Neural progenitor cell (in vitro differentiated cells): Measurements from ENCODE around the gene CTSS. TPM values are rescaled to one million over a fixed set of nuclear protein-coding genes. Genes with fewer than 3 reads are reported as not detected.
A peak's percentile ranks its signal among the peaks of the same experiment; 100 is the strongest.

Experiments
- DNase-seq: peaks from one replicate; pipeline ENCODE4 v3.0.0-alpha.2; 2016; ENCODE audit warnings: low spot score
- H2AFZ ChIP-seq: fragments of 200-600 bp; sonication (generic); replicated peaks from 2 replicates; pipeline ENCODE4 v1.6.1; 2016; ENCODE audit warnings: antibody characterized with exemption
- H3F3A ChIP-seq: fragments of 200-600 bp; sonication (generic); 2 replicates; pipeline ENCODE4 v1.6.1; 2016; ENCODE audit warnings: antibody characterized with exemption, low read depth
- H3K27ac ChIP-seq: fragments of 200-600 bp; sonication (generic); 2 replicates; pipeline ENCODE4 v1.5.1; 2016; ENCODE audit warnings: mild to moderate bottlenecking
- H3K27me3 ChIP-seq: fragments of 200-600 bp; sonication (generic); 2 replicates; pipeline ENCODE4 v1.6.1; 2016; ENCODE audit warnings: mild to moderate bottlenecking, moderate library complexity
- H3K36me3 ChIP-seq: fragments of 200-600 bp; sonication (generic); 2 replicates; pipeline ENCODE4 v1.5.1; 2016
- H3K4me1 ChIP-seq: fragments of 200-600 bp; sonication (generic); 2 replicates; pipeline ENCODE4 v1.6.1; 2016; ENCODE audit warnings: mixed run types
- H3K4me2 ChIP-seq: fragments of 200-600 bp; sonication (generic); 2 replicates; pipeline ENCODE4 v1.6.1; 2016
- H3K4me3 ChIP-seq: fragments of 200-600 bp; sonication (generic); 2 replicates; pipeline ENCODE4 v1.5.1; 2016
- H3K79me2 ChIP-seq: fragments of 200-600 bp; sonication (generic); 2 replicates; pipeline ENCODE4 v1.6.1; 2016; ENCODE audit warnings: low read depth
- H3K9ac ChIP-seq: fragments of 200-600 bp; sonication (generic); 2 replicates; pipeline ENCODE4 v1.6.1; 2016
- H3K9me3 ChIP-seq: fragments of 200-600 bp; sonication (generic); 2 replicates; pipeline ENCODE4 v1.5.1; 2016; ENCODE audit warnings: low read depth
- H4K20me1 ChIP-seq: fragments of 200-600 bp; sonication (generic); 2 replicates; pipeline ENCODE4 v1.6.1; 2016; ENCODE audit warnings: low read depth
- H3K27ac Mint-ChIP-seq: 3 replicates; pipeline ENCODE4 v1.8.0; 2021; ENCODE audit warnings: mixed read lengths
- H3K27me3 Mint-ChIP-seq: 2 replicates; pipeline ENCODE4 v1.8.0; 2022; ENCODE audit warnings: low read depth, mild to moderate bottlenecking, inconsistent platforms, moderate library complexity, mixed read lengths; ENCODE audit not compliant: insufficient read depth
- H3K36me3 Mint-ChIP-seq: 3 replicates; pipeline ENCODE4 v1.8.0; 2021; ENCODE audit warnings: mixed read lengths
- H3K4me1 Mint-ChIP-seq: 3 replicates; pipeline ENCODE4 v1.8.0; 2021; ENCODE audit warnings: mixed read lengths
- H3K4me3 Mint-ChIP-seq: 3 replicates; pipeline ENCODE4 v1.8.0; 2021; ENCODE audit warnings: mild to moderate bottlenecking, moderate library complexity, mixed read lengths
- H3K9me3 Mint-ChIP-seq: 3 replicates; pipeline ENCODE4 v1.8.0; 2020; ENCODE audit warnings: mixed read lengths
- EZH2 ChIP-seq: fragments of 200-600 bp; sonication (generic); IDR thresholded peaks from 2 replicates; pipeline ENCODE4 v1.6.1; 2017; ENCODE audit warnings: antibody characterized with exemption, mild to moderate bottlenecking, moderate library complexity
- EZH2phosphoT487 ChIP-seq: fragments of 200-600 bp; sonication (generic); IDR thresholded peaks from 2 replicates; pipeline ENCODE4 v1.6.1; 2017; ENCODE audit warnings: antibody characterized with exemption
- total RNA-seq: library from RNA; depleted of rRNA; stranded (reverse); fragments of >200 nt; gene quantifications from 2 replicates; pipeline ENCODE4 v1.2.3, GENCODE V29; 2015; ENCODE audit warnings: low replicate concordance
- TF ChIP-seq, protein P1 (sequence below): fragments of 200-600 bp; sonication (generic); IDR thresholded peaks from 2 replicates; pipeline ENCODE4 v1.5.1; 2017; ENCODE audit warnings: antibody characterized with exemption, mild to moderate bottlenecking

CTSS gene
- total RNA-seq, 1 donor from 2014 or later, result not detected

- Histone ChIP-seq H2AFZ (no peak overlapping the region), H3K79me2 (no peaks in the 10 kb centered on the region), H3K4me2 (no peak overlapping the region), H3K4me1 (peaks cover 7% of the 10 kb centered on the region), H3K36me3 (no peaks in the 10 kb centered on the region), H3K9ac (no peak overlapping the region), H3K9me3 (no peaks in the 10 kb centered on the region), H3F3A (no peaks in the 10 kb centered on the region), H4K20me1 (no peaks in the 10 kb centered on the region), H3K27ac (no peak overlapping the region), H3K27me3 (no peaks in the 10 kb centered on the region), H3K4me3 (no peak overlapping the region)
- peaks cover 3% of the 10 kb centered on the region for H3K27me3 Mint-ChIP-seq
- peaks cover 8% of the 10 kb centered on the region for H3K4me1 Mint-ChIP-seq
- DNase-seq, result no peak
- H3K27ac Mint-ChIP-seq, result no peak overlapping the region
- H3K36me3 Mint-ChIP-seq, result peaks cover 1% of the 10 kb centered on the region
- H3K9me3 Mint-ChIP-seq, result no peaks in the 10 kb centered on the region
- no peak for TF ChIP-seq EZH2
- TF ChIP-seq EZH2phosphoT487, result no peak
- H3K4me3 Mint-ChIP-seq, result no peak overlapping the region
Observed at GRCh38 chr1:150793221-150793620, 27.6 kb upstream of the CTSS start.

DNA sequence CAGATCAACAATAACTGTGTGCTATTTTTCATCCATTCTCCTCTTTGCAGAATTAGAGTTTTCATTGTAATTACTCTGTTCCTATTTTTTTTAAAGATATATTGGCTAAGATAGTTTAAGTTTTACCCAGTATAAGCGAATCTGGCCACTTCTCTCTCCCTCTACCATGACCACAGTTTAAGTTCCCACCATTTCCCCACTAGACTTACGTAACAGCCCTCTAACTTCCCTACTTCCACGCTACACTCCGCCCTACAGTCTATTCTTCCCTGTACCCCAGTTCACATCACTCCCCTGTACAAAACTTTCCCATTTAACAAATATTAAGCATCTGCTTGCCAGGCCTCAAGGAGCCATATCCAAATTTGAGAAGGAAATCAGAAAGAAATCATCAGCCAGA is 26.0 kb upstream of the CTSS start:
- H2AFZ ChIP-seq, result no peak overlapping the region
- H3K9me3 ChIP-seq, result no peaks in the 10 kb centered on the region
- no peaks in the 10 kb centered on the region for H3K9me3 Mint-ChIP-seq
- H3K4me2 ChIP-seq, result no peak overlapping the region
- TF ChIP-seq EZH2phosphoT487, result no peak
- TF ChIP-seq EZH2, result no peak
- TF ChIP-seq, protein P1, sequence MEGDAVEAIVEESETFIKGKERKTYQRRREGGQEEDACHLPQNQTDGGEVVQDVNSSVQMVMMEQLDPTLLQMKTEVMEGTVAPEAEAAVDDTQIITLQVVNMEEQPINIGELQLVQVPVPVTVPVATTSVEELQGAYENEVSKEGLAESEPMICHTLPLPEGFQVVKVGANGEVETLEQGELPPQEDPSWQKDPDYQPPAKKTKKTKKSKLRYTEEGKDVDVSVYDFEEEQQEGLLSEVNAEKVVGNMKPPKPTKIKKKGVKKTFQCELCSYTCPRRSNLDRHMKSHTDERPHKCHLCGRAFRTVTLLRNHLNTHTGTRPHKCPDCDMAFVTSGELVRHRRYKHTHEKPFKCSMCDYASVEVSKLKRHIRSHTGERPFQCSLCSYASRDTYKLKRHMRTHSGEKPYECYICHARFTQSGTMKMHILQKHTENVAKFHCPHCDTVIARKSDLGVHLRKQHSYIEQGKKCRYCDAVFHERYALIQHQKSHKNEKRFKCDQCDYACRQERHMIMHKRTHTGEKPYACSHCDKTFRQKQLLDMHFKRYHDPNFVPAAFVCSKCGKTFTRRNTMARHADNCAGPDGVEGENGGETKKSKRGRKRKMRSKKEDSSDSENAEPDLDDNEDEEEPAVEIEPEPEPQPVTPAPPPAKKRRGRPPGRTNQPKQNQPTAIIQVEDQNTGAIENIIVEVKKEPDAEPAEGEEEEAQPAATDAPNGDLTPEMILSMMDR, result no peak
- no peaks in the 10 kb centered on the region for H3K79me2 ChIP-seq
- peak overlapping the region; percentile 7 for H3K27ac Mint-ChIP-seq
- H3K36me3 Mint-ChIP-seq, result no peaks in the 10 kb centered on the region
- H4K20me1 ChIP-seq, result no peaks in the 10 kb centered on the region
- H3K27ac ChIP-seq, result no peak overlapping the region
- no peak overlapping the region for H3K9ac ChIP-seq
- H3K36me3 ChIP-seq, result no peaks in the 10 kb centered on the region
- H3K27me3 ChIP-seq, result no peaks in the 10 kb centered on the region
- H3K4me1 Mint-ChIP-seq, result no peaks in the 10 kb centered on the region
- H3K4me3 Mint-ChIP-seq, result no peak overlapping the region
- no peak overlapping the region for H3K4me3 ChIP-seq
- no peaks in the 10 kb centered on the region for H3K4me1 ChIP-seq
- DNase-seq, result no peak
- no peaks in the 10 kb centered on the region for H3F3A ChIP-seq
- peaks cover 3% of the 10 kb centered on the region for H3K27me3 Mint-ChIP-seq

GRCh38 chr1:150789396-150789795 is 23.8 kb upstream of the CTSS start:
- Mint-ChIP-seq H3K9me3 (no peaks in the 10 kb centered on the region), H3K27ac (no peak overlapping the region), H3K4me1 (no peaks in the 10 kb centered on the region), H3K4me3 (no peak overlapping the region), H3K27me3 (peaks cover 3% of the 10 kb centered on the region), H3K36me3 (no peaks in the 10 kb centered on the region)
- H3K4me1 ChIP-seq, result no peaks in the 10 kb centered on the region
- no peaks in the 10 kb centered on the region for H3F3A ChIP-seq
- no peak overlapping the region for H3K4me2 ChIP-seq
- H4K20me1 ChIP-seq, result no peaks in the 10 kb centered on the region
- no peaks in the 10 kb centered on the region for H3K27me3 ChIP-seq
- H3K9me3 ChIP-seq, result no peaks in the 10 kb centered on the region
- no peak for DNase-seq
- no peak overlapping the region for H3K9ac ChIP-seq
- H3K27ac ChIP-seq, result no peak overlapping the region
- TF ChIP-seq EZH2phosphoT487, result no peak
- TF ChIP-seq EZH2, result no peak
- TF ChIP-seq, protein P1, result no peak
- H3K36me3 ChIP-seq, result no peaks in the 10 kb centered on the region
- no peak overlapping the region for H3K4me3 ChIP-seq
- no peak overlapping the region for H2AFZ ChIP-seq
- no peaks in the 10 kb centered on the region for H3K79me2 ChIP-seq

GRCh38 chr1:150788946-150789345 is 23.4 kb upstream of the CTSS start:
- no peaks in the 10 kb centered on the region for H3K36me3 Mint-ChIP-seq
- H3K4me1 Mint-ChIP-seq, result no peaks in the 10 kb centered on the region
- H3K4me1 ChIP-seq, result no peaks in the 10 kb centered on the region
- no peak overlapping the region for H2AFZ ChIP-seq
- no peaks in the 10 kb centered on the region for H3K79me2 ChIP-seq
- H3K27me3 Mint-ChIP-seq, result no peaks in the 10 kb centered on the region
- H3F3A ChIP-seq, result no peaks in the 10 kb centered on the region
- no peak overlapping the region for H3K27ac ChIP-seq
- no peak overlapping the region for H3K4me3 ChIP-seq
- H3K9me3 ChIP-seq, result no peaks in the 10 kb centered on the region
- H3K36me3 ChIP-seq, result no peaks in the 10 kb centered on the region
- H3K27ac Mint-ChIP-seq, result no peak overlapping the region
- no peaks in the 10 kb centered on the region for H4K20me1 ChIP-seq
- no peak overlapping the region for H3K9ac ChIP-seq
- H3K4me3 Mint-ChIP-seq, result no peak overlapping the region
- H3K4me2 ChIP-seq, result no peak overlapping the region
- no peak for DNase-seq
- TF ChIP-seq EZH2 (no peak), EZH2phosphoT487 (no peak)
- TF ChIP-seq, protein P1, result no peak
- H3K9me3 Mint-ChIP-seq, result no peaks in the 10 kb centered on the region
- H3K27me3 ChIP-seq, result no peaks in the 10 kb centered on the region
